ENCODE results near the gene ZNF540.

Gene ZNF540

GRCh38 chr19:37594304-37594981, at the start of gene ZNF540, which contains the start of gene ZNF571:
Gene ZNF540 (plus strand): TSS chr19:37594876. CDS start chr19:37598448, 3,572 bp downstream.
Gene ZNF571 (minus strand): TSS chr19:37594792. CDS start chr19:37586676, 8,116 bp downstream.
- peak; percentile 99 for ATAC-seq
- H3K4me3 Mint-ChIP-seq, result peak within 1 kb of the TSS; percentile 99
- peak within 1 kb of the TSS; percentile 98 for H3K27ac Mint-ChIP-seq
- peaks cover 10% of the 10 kb centered on the region for H3K36me3 Mint-ChIP-seq
- H3K4me1 Mint-ChIP-seq, result peaks cover 25% of the 10 kb centered on the region
- peaks cover 7% of the 10 kb centered on the region for H3K9me3 Mint-ChIP-seq
- DNase-seq (ENCODE audit: low spot score in 2 of 2), result peak; percentile 73 to 92

DNA sequence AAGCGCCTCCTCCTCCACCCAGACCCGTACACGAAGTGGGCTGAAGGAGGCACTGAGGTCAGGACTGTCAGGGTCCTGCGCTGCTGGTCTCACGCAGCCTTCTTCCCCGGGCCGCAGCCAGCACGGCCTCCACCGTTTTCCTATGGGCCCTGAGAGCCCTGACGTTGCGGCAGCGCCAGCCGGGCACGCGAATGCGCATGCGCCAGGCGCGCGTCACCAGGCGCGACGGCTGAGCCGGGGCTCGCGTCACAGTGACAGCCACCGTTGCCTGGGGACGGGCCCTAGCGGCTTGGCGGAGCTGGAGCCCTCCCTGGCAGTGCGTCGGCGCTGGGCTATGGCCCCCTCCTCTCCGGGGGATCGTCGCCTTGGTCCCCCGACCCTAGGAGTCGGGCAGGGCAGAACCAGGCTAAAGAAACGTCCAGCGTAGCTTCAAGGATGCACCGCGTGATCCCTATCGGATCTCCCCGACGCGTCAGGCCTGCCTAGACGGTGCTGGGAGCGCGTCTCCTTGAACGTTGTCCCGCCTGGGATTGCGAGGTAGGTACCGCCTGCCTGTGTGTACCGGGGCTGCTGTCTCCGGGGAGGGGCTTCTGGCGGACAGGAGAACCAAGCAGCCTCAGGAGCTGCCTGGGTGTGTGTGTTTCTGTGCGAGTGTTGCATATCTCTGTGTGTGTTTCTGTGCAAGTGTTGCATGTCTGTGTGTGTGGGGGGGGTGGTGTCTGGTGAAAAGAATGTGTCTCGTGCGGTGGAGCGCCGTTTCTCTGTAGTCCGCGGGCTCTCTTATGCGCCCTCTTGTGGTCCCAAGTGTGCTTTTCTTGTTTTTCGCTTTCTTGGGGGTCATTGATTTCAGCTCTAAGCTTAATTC, 43.3 kb upstream of the ZNF540 start:
- peak; percentile 81 for ATAC-seq
- peak overlapping the region; percentile 68 for H3K4me3 Mint-ChIP-seq
- peak; percentile 24 to 69 for DNase-seq (ENCODE audit: low spot score in 2 of 2)
- H3K27ac Mint-ChIP-seq, result no peak overlapping the region
- no peaks in the 10 kb centered on the region for H3K36me3 Mint-ChIP-seq
- peaks cover 34% of the 10 kb centered on the region for H3K9me3 Mint-ChIP-seq
- peaks cover 5% of the 10 kb centered on the region for H3K4me1 Mint-ChIP-seq

- Mint-ChIP-seq H3K4me3 (no peak overlapping the region), H3K36me3 (no peaks in the 10 kb centered on the region), H3K4me1 (no peaks in the 10 kb centered on the region), H3K27ac (no peak overlapping the region), H3K9me3 (peaks cover 48% of the 10 kb centered on the region)
- no peak for ATAC-seq
- no peak for DNase-seq (ENCODE audit: low spot score in 2 of 2)
These were observed 31.2 kb upstream of the ZNF540 start for GRCh38 chr19:37563518-37563917.

GRCh38 chr19:37564624-37565369, 29.9 kb upstream of the ZNF540 start:
- H3K36me3 Mint-ChIP-seq, result no peaks in the 10 kb centered on the region
- no peak overlapping the region for H3K27ac Mint-ChIP-seq
- no peaks in the 10 kb centered on the region for H3K4me1 Mint-ChIP-seq

DNA sequence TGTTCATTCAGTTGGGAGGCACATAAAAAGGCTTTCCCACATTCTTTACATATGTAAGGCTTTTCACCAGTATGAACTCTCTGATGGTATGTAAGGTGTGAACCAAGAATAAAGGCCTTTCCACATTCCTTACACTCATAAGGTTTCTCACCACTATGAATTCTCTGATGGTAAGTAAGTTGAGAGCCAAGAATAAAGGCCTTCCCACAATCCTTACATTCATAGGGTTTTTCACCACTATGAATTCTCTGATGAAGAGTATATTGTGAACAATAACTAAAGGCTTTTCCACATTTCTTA, 29.4 kb upstream of the ZNF540 start:
- Mint-ChIP-seq H3K27ac (no peak overlapping the region), H3K4me1 (no peaks in the 10 kb centered on the region), H3K36me3 (no peaks in the 10 kb centered on the region), H3K4me3 (no peak overlapping the region), H3K9me3 (peaks cover 49% of the 10 kb centered on the region)
- ATAC-seq, result no peak
- DNase-seq (ENCODE audit: low spot score in 2 of 2), result no peak

More at GRCh38 chr19:37564624-37565369, 29.9 kb upstream of the ZNF540 start:
- no peak for DNase-seq (ENCODE audit: low spot score in 2 of 2)
- Mint-ChIP-seq H3K4me3 (no peak overlapping the region), H3K9me3 (peaks cover 45% of the 10 kb centered on the region)
- no peak for ATAC-seq

- DNase-seq (ENCODE audit: low spot score in 2 of 2) (no peak), ATAC-seq (no peak)
- Mint-ChIP-seq H3K4me3 (no peak overlapping the region), H3K4me1 (no peaks in the 10 kb centered on the region), H3K9me3 (peaks cover 46% of the 10 kb centered on the region), H3K36me3 (no peaks in the 10 kb centered on the region), H3K27ac (no peak overlapping the region)
These were observed 22.5 kb upstream of the ZNF540 start for GRCh38 chr19:37572203-37572602.

DNA sequence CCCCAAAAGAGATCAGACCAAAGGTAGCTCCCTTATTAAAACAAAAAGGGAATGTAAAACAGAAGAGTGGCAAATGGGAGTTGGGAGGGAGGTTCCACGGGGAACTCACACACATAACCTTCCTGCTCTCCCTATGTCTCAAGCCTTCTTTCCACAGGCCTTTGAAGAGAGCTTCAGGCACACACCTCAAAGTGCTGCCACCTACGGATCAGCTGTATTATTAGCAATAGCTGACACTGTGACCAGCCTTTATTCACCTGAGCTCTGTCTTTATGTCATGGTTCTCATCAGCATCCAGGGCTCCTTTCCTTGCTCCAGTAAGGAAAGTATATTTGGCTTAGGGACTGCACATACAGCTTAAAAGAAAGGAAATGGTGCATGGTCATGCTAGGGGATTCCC, 11.3 kb upstream of the ZNF540 start:
- Mint-ChIP-seq H3K36me3 (peaks cover 24% of the 10 kb centered on the region), H3K27ac (no peak overlapping the region), H3K4me3 (no peak overlapping the region), H3K4me1 (no peaks in the 10 kb centered on the region), H3K9me3 (peaks cover 19% of the 10 kb centered on the region)
- no peak for DNase-seq (ENCODE audit: low spot score in 2 of 2)
- ATAC-seq, result no peak

GRCh38 chr19:37593996-37594303, 726 bp upstream of the ZNF540 start:
- ATAC-seq, result no peak

DNA sequence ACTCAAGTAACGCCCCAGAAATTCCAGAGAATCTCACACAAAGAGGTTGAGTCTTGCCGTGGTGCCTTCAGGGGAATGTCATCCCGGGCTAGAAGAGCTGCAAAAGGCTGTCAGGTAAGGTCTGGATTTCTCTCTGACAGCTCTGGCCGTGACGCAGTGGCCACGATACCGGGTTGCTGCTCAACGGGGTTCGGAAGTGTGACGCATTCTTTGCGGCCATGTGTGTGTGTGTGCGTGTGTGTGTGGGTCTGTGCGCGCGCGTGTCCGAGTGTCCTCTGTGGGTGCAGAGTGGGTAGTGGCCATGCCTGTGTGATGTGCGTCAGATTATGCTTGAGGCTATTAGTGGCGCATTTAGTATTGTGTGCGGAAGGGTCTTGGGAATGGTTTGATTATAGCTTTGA, 306 bp downstream of the ZNF540 start:
- DNase-seq (ENCODE audit: low spot score in 2 of 2), result no peak
- ATAC-seq, result peak; percentile 69
- peaks cover 10% of the 10 kb centered on the region for H3K36me3 Mint-ChIP-seq

More at GRCh38 chr19:37593996-37594303, 726 bp upstream of the ZNF540 start:
- Mint-ChIP-seq H3K36me3 (peaks cover 13% of the 10 kb centered on the region), H3K9me3 (peaks cover 10% of the 10 kb centered on the region), H3K4me1 (peaks cover 25% of the 10 kb centered on the region), H3K4me3 (peak overlapping the region; percentile 99), H3K27ac (peak overlapping the region; percentile 98)
- DNase-seq (ENCODE audit: low spot score in 2 of 2), result no peak

DNA sequence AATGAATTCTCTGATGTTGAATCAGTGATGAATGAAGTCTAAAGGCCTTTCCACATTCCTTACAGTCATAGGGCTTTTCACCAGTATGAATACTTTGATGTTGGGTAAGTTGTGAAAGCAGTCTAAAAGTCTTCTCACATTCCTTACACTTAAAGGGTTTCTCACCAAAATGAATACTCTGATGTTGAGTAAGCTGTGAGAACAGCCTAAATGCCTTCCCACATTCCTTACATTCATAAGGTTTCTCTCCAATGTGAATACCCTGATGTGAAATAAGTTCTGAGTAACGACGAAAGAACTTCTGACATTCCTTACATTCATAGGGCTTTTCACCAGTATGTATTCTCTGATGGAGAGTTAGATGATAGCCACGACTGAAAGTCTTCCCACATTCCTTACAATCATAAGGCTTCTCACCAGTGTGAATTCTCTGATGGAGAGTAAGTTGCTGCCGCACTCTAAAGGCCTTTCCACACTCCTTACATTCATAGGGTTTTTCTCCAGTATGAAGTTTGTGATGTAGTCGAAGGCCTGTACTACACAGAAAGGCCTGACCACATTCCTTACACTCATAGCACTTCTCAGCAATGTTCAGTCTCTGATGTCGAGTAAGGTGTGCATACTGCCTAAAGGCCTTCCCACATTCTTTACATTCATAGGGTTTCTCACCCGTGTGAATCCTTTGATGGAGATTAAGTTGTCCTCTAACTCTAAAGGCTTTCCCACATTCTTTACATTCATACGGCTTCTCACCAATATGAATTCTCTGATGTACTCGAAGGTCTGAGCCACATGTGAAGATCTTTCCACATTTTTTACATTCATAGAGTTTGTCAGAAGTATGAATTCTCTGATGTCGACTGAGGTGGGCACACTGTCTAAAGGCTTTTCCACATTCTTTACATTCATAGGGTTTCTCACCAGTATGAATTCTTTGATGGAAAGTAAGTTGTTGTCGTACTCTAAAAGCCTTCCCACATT, 40.7 kb downstream of the ZNF540 start:
- Mint-ChIP-seq H3K4me3 (no peak overlapping the region), H3K4me1 (no peaks in the 10 kb centered on the region), H3K36me3 (peaks cover 31% of the 10 kb centered on the region), H3K27ac (no peak overlapping the region), H3K9me3 (peaks cover 33% of the 10 kb centered on the region)
- no peak for ATAC-seq
- no peak for DNase-seq (ENCODE audit: low spot score in 2 of 2)

More for the DNA sequence above, 306 bp downstream of the ZNF540 start:
- Mint-ChIP-seq H3K9me3 (peaks cover 7% of the 10 kb centered on the region), H3K4me3 (peak overlapping the region; percentile 99), H3K27ac (peak overlapping the region; percentile 98), H3K4me1 (peaks cover 25% of the 10 kb centered on the region)

GRCh38 chr19:37654118-37654517, 59.4 kb downstream of the ZNF540 start:
- ATAC-seq (no peak), DNase-seq (ENCODE audit: low spot score in 2 of 2) (no peak)
- peak overlapping the region; percentile 95 for H3K4me3 Mint-ChIP-seq
- peak overlapping the region; percentile 98 for H3K27ac Mint-ChIP-seq
- peaks cover 11% of the 10 kb centered on the region for H3K9me3 Mint-ChIP-seq
- peaks cover 19% of the 10 kb centered on the region for H3K4me1 Mint-ChIP-seq
- peaks cover 29% of the 10 kb centered on the region for H3K36me3 Mint-ChIP-seq

DNA sequence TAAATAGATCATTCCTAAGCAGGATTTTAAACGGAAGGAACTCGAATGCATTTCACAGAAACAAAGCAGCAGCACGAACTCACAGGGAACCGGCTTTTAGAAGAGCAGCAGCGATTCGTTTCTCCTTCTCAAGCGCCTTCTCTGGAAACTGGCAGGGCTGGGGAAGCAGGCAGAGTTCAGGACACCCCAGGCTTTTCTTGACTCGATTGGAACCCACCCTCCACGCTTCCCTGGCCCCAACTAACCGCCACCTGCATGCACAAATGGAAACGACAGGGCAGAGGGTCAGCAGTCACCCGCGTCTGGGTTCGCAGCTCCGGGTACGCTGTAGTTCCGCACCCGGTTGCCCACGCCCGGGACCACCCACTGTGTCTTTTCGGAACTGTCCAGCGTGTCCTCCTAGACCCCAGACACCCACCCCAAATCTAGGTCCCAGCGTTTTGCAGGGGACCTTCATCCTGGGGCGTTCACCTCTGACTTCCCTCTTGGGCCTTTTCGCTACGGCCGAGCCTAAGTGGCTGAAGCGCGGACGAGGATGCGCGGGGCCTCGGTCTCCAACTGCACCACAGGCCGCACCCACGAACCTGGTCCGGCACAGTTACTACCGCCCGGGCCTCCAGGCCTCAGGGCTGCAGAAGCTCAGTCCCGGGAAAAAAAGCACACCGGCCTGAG, 60.1 kb downstream of the ZNF540 start:
- H3K4me3 Mint-ChIP-seq, result peak overlapping the region; percentile 95
- peak; percentile 22 to 66 for DNase-seq (ENCODE audit: low spot score in 2 of 2)

DNA sequence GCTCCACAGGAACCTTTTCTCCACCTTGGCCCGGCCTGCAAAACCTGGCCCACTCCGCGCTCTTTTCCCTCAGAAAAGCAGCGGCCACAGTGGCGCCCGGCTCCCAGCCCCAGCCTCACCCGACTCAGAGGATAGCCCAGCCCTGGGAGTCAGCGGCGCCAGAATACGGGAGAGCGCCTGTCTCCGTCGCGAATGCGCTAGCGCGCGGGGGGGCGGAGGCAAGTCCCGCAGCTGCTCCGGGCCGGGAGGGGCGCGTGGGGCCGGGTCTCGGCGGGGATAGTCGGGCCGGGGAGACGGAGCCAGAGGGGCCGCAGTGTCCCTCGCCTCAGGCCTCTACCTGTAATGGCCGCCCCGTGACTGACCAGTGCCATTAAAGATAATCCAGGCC, 60.6 kb downstream of the ZNF540 start, which contains the start of gene ZFP30:
Gene ZFP30 (minus strand): TSS at position 165 of the 388 bp plus-strand sequence. CDS start 7,643 bp downstream, outside the sequence.
- Mint-ChIP-seq H3K36me3 (peaks cover 18% of the 10 kb centered on the region), H3K27ac (peak within 1 kb of the TSS; percentile 98), H3K4me1 (peaks cover 19% of the 10 kb centered on the region), H3K4me3 (peak within 1 kb of the TSS; percentile 95), H3K9me3 (peaks cover 11% of the 10 kb centered on the region)
- DNase-seq (ENCODE audit: low spot score in 2 of 2) (peak; percentile 66 to 84), ATAC-seq (peak; percentile 84)

More for the DNA sequence above, 60.1 kb downstream of the ZNF540 start:
- H3K36me3 Mint-ChIP-seq, result peaks cover 23% of the 10 kb centered on the region
- H3K9me3 Mint-ChIP-seq, result peaks cover 11% of the 10 kb centered on the region
- H3K27ac Mint-ChIP-seq, result peak overlapping the region; percentile 98
- peak; percentile 19 for ATAC-seq
- peaks cover 19% of the 10 kb centered on the region for H3K4me1 Mint-ChIP-seq

Measured in stimulated activated effector memory CD8-positive, alpha-beta T cell treated with anti-CD3 and anti-CD28 coated beads, Interleukin-12 subunit alpha, Interleukin-12 subunit beta, amount 100 ng/mL, for 72 hours (primary cell).